Epidermal melanocyte (primary cell): ENCODE results near the gene SRSF2.
A peak's percentile ranks its signal among the peaks of the same experiment; 100 is the strongest.
"Not testable (repeated sequence)": the region's sequence is repeated elsewhere in the genome, so short reads cannot be mapped to it uniquely, and the experiment has no call there.

Source experiments
- DNase-seq: peaks from one replicate; pipeline ENCODE4 v3.0.0; 2011; ENCODE audit warnings: low spot score; ENCODE audit not compliant: insufficient read length

SRSF2 gene

GRCh38 chr17:76702076-76702475 is 35.1 kb downstream of the SRSF2 start:
- no peak for DNase-seq

- no peak for DNase-seq
Measured at GRCh38 chr17:76701471-76701967, 35.6 kb downstream of the SRSF2 start.

- DNase-seq, result peak; percentile 53
Measured at GRCh38 chr17:76700617-76701470, 36.3 kb downstream of the SRSF2 start.

- DNase-seq, result no peak
Measured at GRCh38 chr17:76700270-76700616, 36.9 kb downstream of the SRSF2 start.

GRCh38 chr17:76698466-76698977 is 38.6 kb downstream of the SRSF2 start:
- DNase-seq, result not testable (repeated sequence)

- DNase-seq, result no peak
Measured at GRCh38 chr17:76697702-76698465, 39.2 kb downstream of the SRSF2 start.

GRCh38 chr17:76696763-76697701 is 40.1 kb downstream of the SRSF2 start:
- DNase-seq, result no peak

GRCh38 chr17:76695059-76695831 is 41.9 kb downstream of the SRSF2 start:
- no peak for DNase-seq

- DNase-seq, result no peak
Measured at GRCh38 chr17:76691379-76692191, 45.5 kb downstream of the SRSF2 start.

- no peak for DNase-seq
Measured at GRCh38 chr17:76690596-76691280, 46.4 kb downstream of the SRSF2 start.

GRCh38 chr17:76689859-76690258 is 47.3 kb downstream of the SRSF2 start:
- DNase-seq, result no peak

GRCh38 chr17:76688165-76688622 is 48.9 kb downstream of the SRSF2 start:
- DNase-seq, result no peak

- DNase-seq, result no peak
Measured at GRCh38 chr17:76687298-76688164, 49.6 kb downstream of the SRSF2 start.

- DNase-seq, result no peak
Measured at GRCh38 chr17:76686538-76687297, 50.4 kb downstream of the SRSF2 start.

GRCh38 chr17:76685846-76686245 is 51.3 kb downstream of the SRSF2 start:
- no peak for DNase-seq

- no peak for DNase-seq
Measured at GRCh38 chr17:76685366-76685765, 51.8 kb downstream of the SRSF2 start.

GRCh38 chr17:76684756-76685155 is 52.4 kb downstream of the SRSF2 start:
- DNase-seq, result no peak
